B cell (primary cell): Measurements from ENCODE around the gene BTK. TPM values are rescaled to one million over a fixed set of nuclear protein-coding genes. Genes with fewer than 3 reads are reported as not detected.

Experiments
- ATAC-seq: fragments of 200-7000 bp; cut with Tn5 transposase; one replicate; pipeline ENCODE4 v1.10.0; 2021; ENCODE audit warnings: low read depth, mild to moderate bottlenecking, moderate number of reproducible peaks, moderate library complexity
- CTCF ChIA-PET: fragments of 350-600 bp; sonication (Branson Sonifier 250); formaldehyde crosslinking; loops from one replicate; lab custom pipeline; 2021; ENCODE audit warnings: antibody characterized with exemption, inconsistent platforms; lab: Charles Lee
- POLR2A ChIA-PET: fragments of 350-600 bp; sonication (Branson Sonifier 250); formaldehyde crosslinking; loops from one replicate; lab custom pipeline; 2021; ENCODE audit warnings: antibody characterized with exemption; lab: Charles Lee
- DNase-seq: peaks from one replicate; pipeline ENCODE4 v3.0.0; 2013
- H2AFZ ChIP-seq: 2 replicates; pipeline ENCODE4 v1.6.1; 2012; ENCODE audit warnings: mild to moderate bottlenecking, low read depth, low read length; ENCODE audit not compliant: insufficient read depth, poor library complexity, severe bottlenecking
- H3K27ac ChIP-seq, 2 donors: 1 replicate in 1 of 2; 2 replicates in 1 of 2; pipeline ENCODE4 v1.5.1; 2012 to 2013; ENCODE audit warnings: low read length in 2 of 2, mild to moderate bottlenecking in 2 of 2, moderate library complexity in 1 of 2
- H3K27me3 ChIP-seq, 4 experiments: fragments of 200-600 bp in 1 of 4; sonication (generic) in 1 of 4; replicated peaks in 1 of 4; 1 replicate in 2 of 4; 2 replicates in 2 of 4; pipeline versions ENCODE4 v1.6.1 to v1.7.0; 2013 to 2016; ENCODE audit warnings: low read length in 3 of 4, mild to moderate bottlenecking in 2 of 4, mixed read lengths in 1 of 4, moderate library complexity in 1 of 4; ENCODE audit not compliant: insufficient read depth in 4 of 4, control insufficient read depth in 3 of 4; ENCODE audit errors: control extremely low read depth in 1 of 4
- H3K36me3 ChIP-seq, 2 experiments: replicated peaks in 1 of 2; 1 replicate in 1 of 2; 2 replicates in 1 of 2; pipeline versions ENCODE4 v1.6.1 to v1.7.1; 2013; ENCODE audit warnings: low read length in 1 of 2; ENCODE audit not compliant: insufficient read depth in 2 of 2, control insufficient read depth in 1 of 2; ENCODE audit errors: control extremely low read depth in 1 of 2, extremely low read depth in 1 of 2
- H3K4me1 ChIP-seq, 2 donors: fragments of 200-600 bp in 1 of 2; sonication (generic) in 1 of 2; 1 replicate in 1 of 2; 2 replicates in 1 of 2; pipeline versions ENCODE4 v1.5.1 to v1.6.1; 2013 to 2017; ENCODE audit warnings: low read length in 2 of 2; ENCODE audit not compliant: control insufficient read depth in 2 of 2, insufficient read depth in 2 of 2
- H3K4me2 ChIP-seq: replicated peaks from 2 replicates; pipeline ENCODE3; 2012; ENCODE audit warnings: mild to moderate bottlenecking, low read depth, low read length; ENCODE audit not compliant: poor library complexity, severe bottlenecking
- H3K4me3 ChIP-seq, 5 experiments: fragments of 200-600 bp in 1 of 5; sonication (generic) in 1 of 5; 1 replicate in 3 of 5; 2 replicates in 2 of 5; pipeline versions ENCODE4 v1.5.1 to v1.7.0; 2011 to 2016; ENCODE audit warnings: low read length in 4 of 5, mild to moderate bottlenecking in 4 of 5, low read depth in 2 of 5, control low read depth in 1 of 5, moderate library complexity in 1 of 5; ENCODE audit not compliant: insufficient read depth in 1 of 5; ENCODE audit errors: control extremely low read depth in 1 of 5, extremely low read depth in 1 of 5
- H3K79me2 ChIP-seq: fragments of 200-600 bp; sonication (generic); one replicate; pipeline ENCODE4 v1.6.0; 2016; ENCODE audit warnings: low read length; ENCODE audit not compliant: control insufficient read depth, insufficient read depth
- H3K9ac ChIP-seq: fragments of 200-600 bp; sonication (generic); 2 replicates; pipeline ENCODE4 v1.6.1; 2017; ENCODE audit warnings: mild to moderate bottlenecking, low read length, moderate library complexity
- H3K9me3 ChIP-seq, 3 donors: one replicate each; pipeline versions ENCODE4 v1.6.1 to v1.7.1; 2013; ENCODE audit warnings: low read length in 2 of 3; ENCODE audit not compliant: control insufficient read depth in 2 of 3, insufficient read depth in 1 of 3; ENCODE audit errors: control extremely low read depth in 1 of 3
- H4K20me1 ChIP-seq: 2 replicates; pipeline ENCODE4 v1.6.0; 2012; ENCODE audit warnings: mild to moderate bottlenecking, low read length; ENCODE audit not compliant: insufficient read depth, control insufficient read depth, poor library complexity, severe bottlenecking
- H3K27ac Mint-ChIP-seq: one replicate; pipeline ENCODE4 v1.8.0; 2021; ENCODE audit warnings: mixed read lengths
- H3K27me3 Mint-ChIP-seq: one replicate; pipeline ENCODE4 v1.8.0; 2021; ENCODE audit warnings: mixed read lengths
- H3K4me1 Mint-ChIP-seq: one replicate; pipeline ENCODE4 v1.8.0; 2021; ENCODE audit warnings: mixed read lengths
- H3K4me3 Mint-ChIP-seq: one replicate; pipeline ENCODE4 v1.8.0; 2021; ENCODE audit warnings: mixed read lengths
- H3K9me3 Mint-ChIP-seq: one replicate; pipeline ENCODE4 v1.8.0; 2022; ENCODE audit warnings: mixed read lengths; ENCODE audit not compliant: insufficient read depth
- CTCF ChIP-seq: fragments of 200-600 bp; IDR thresholded peaks from one replicate; pipeline ENCODE4 v1.8.0; 2022; ENCODE audit warnings: antibody characterized with exemption, mild to moderate bottlenecking
- EZH2 ChIP-seq: IDR thresholded peaks from 2 replicates; pipeline ENCODE4 v1.6.1; 2012; ENCODE audit warnings: borderline replicate concordance, low read depth, mild to moderate bottlenecking, moderate library complexity, low read length; ENCODE audit not compliant: insufficient read depth, poor library complexity, severe bottlenecking
- WGBS: methylation state at CpG from one replicate; pipeline ENCODE4 v1.1.5; 2013; ENCODE audit warnings: missing lambda C conversion rate; ENCODE audit not compliant: insufficient coverage; 5-methylcytosine and 5-hydroxymethylcytosine counted together
- intact Hi-C: fragments of 100-400 bp; cut with micrococcal nuclease; formaldehyde crosslinking; loops from one replicate; pipeline ENCODE4 v1.10.0; 2022
- polyA plus RNA-seq: library from polyadenylated mRNA; depleted of rRNA; stranded (reverse); fragments of >200 nt; gene quantifications from 2 replicates; pipeline ENCODE4 v1.2.3, GENCODE V29; 2012
- total RNA-seq, 2 donors: library from RNA; stranded (reverse); fragments of 120-200 nt in 1 of 2; gene quantifications; 1 replicate in 1 of 2; 2 replicates in 1 of 2; pipeline versions ENCODE4 v1.2.3 to v1.2.4, GENCODE V29; 2013 to 2022

The BTK gene
- total and polyA plus RNA-seq, 2 donors (not counting 1 experiment from before 2014, with no cell fraction given), result 166 to 235 TPM

- DNase-seq, result no peak
- H3K4me1 Mint-ChIP-seq, result peaks cover 32% of the 10 kb centered on the region
- H3K36me3 ChIP-seq, result peaks cover 0 to 15% of the 10 kb centered on the region in 2 experiments
- H3K27ac Mint-ChIP-seq, result peak overlapping the region; percentile 32
- no peaks in the 10 kb centered on the region for H3K27me3 Mint-ChIP-seq
- H3K4me3 Mint-ChIP-seq, result peak overlapping the region; percentile 3
- H4K20me1 ChIP-seq, result no peaks in the 10 kb centered on the region
- TF ChIP-seq CTCF, result no peak
- TF ChIP-seq EZH2, result no peak
- POLR2A ChIA-PET, result interaction anchor here (0.9 kb wide), 1 partner anchor 10 kb away, joined by 6 read pairs; no protein-coding TSS in a partner anchor
- H3K9ac ChIP-seq, result no peak overlapping the region
- no peak for ATAC-seq
- no peaks in the 10 kb centered on the region for H3K9me3 Mint-ChIP-seq
- WGBS, result 80% methylated on average over 1 of the region's 11 CpGs
- H3K4me2 ChIP-seq, result no peak overlapping the region
- no peak overlapping the region for H3K4me3 ChIP-seq
- peak overlapping the region in 1 of 2 donors; percentile 31 for H3K27ac ChIP-seq
- intact Hi-C loops, result no loop called here
- no peaks in the 10 kb centered on the region for H3K27me3 ChIP-seq
- no peaks in the 10 kb centered on the region for H3K9me3 ChIP-seq
- H3K4me1 ChIP-seq, result peaks cover 13 to 18% of the 10 kb centered on the region in 2 donors
- H3K79me2 ChIP-seq, result no peaks in the 10 kb centered on the region
- H2AFZ ChIP-seq, result no peak overlapping the region
- CTCF ChIA-PET, result no interaction called here
Measured at GRCh38 chrX:101393530-101394305, 7.7 kb upstream of the BTK start.

GRCh38 chrX:101391831-101392230, 5.8 kb upstream of the BTK start:
- ChIA-PET CTCF (interaction anchor here (1.0 to 2.3 kb wide), 4 partner anchors 9 to 43 kb away, joined by 3 to 12 read pairs (median 6); partner anchors contain the start of gene TIMM8A), POLR2A (interaction anchor here (0.7 to 2.0 kb wide), 3 partner anchors 14 to 540 kb away, joined by 3 to 7 read pairs (median 4); partner anchors contain the start of genes GLA, HNRNPH2 and ZMAT1)
- Histone ChIP-seq H3K27ac (peak overlapping the region in 1 of 2 donors; percentile 85), H4K20me1 (no peaks in the 10 kb centered on the region), H3K4me3 (peak overlapping the region in 2 of 5 experiments; percentile 66 to 72), H3K4me2 (peak overlapping the region; percentile 70), H3K27me3 (no peaks in the 10 kb centered on the region), H3K4me1 (peaks cover 15 to 19% of the 10 kb centered on the region in 2 donors), H3K9ac (peak overlapping the region; percentile 69), H2AFZ (no peak overlapping the region), H3K36me3 (peaks cover 0 to 14% of the 10 kb centered on the region in 2 experiments), H3K9me3 (no peaks in the 10 kb centered on the region), H3K79me2 (peaks cover 5% of the 10 kb centered on the region)
- TF ChIP-seq EZH2 (no peak), CTCF (no peak)
- no peaks in the 10 kb centered on the region for H3K9me3 Mint-ChIP-seq
- H3K4me3 Mint-ChIP-seq, result peak overlapping the region; percentile 95
- H3K27ac Mint-ChIP-seq, result peak overlapping the region; percentile 95
- intact Hi-C loops, result loop anchor here (1.0 to 2.0 kb wide), 2 partner anchors 16 to 21 kb away; partner anchors contain the start of gene HNRNPH2
- ATAC-seq (no peak), DNase-seq (no peak)
- WGBS, result no CpG with 5 or more reads among the region's 6 CpGs
- peaks cover 33% of the 10 kb centered on the region for H3K4me1 Mint-ChIP-seq
- no peaks in the 10 kb centered on the region for H3K27me3 Mint-ChIP-seq
